H1 (cell line): ENCODE measurements around the gene SAMM50. TPM values are rescaled to one million over a fixed set of nuclear protein-coding genes. Genes with fewer than 3 reads are reported as not detected.

Experiments
- KDM5A ChIP-seq: fragments of 200-600 bp; IDR thresholded peaks from 2 replicates; pipeline ENCODE4 v1.7.1; 2012; ENCODE audit warnings: mild to moderate bottlenecking, low read length, inconsistent platforms, mixed read lengths
- USF2 ChIP-seq: IDR thresholded peaks from 2 replicates; pipeline ENCODE4 v1.6.1; 2011; ENCODE audit warnings: low read length, improper control_type of control experiment
- YY1 ChIP-seq: IDR thresholded peaks from 2 replicates; pipeline ENCODE4 v1.6.1; 2011; ENCODE audit warnings: low read depth, mild to moderate bottlenecking, low read length
- polyA plus RNA-seq, 7 experiments: library from polyadenylated mRNA; depleted of rRNA in 3 of 7; stranded (reverse) in 5 of 7; unstranded in 2 of 7; fragments of >200 nt in 5 of 7; fragments of 200-250 nt in 2 of 7; gene quantifications; 1 replicate in 5 of 7; 2 replicates in 1 of 7; 4 replicates in 1 of 7; pipeline versions ENCODE4 v1.2.1 to v1.2.3, GENCODE V29; 2011 to 2013; ENCODE audit warnings: missing spikeins in 2 of 7, mixed read lengths in 2 of 7
- total RNA-seq: library from RNA; stranded (reverse); fragmentation: NEBNext Ultra II Directional; extraction: Animal tissue kit (Norgen Biotek cat#: 25700); gene quantifications from 2 replicates; pipeline ENCODE4 v1.2.1, GENCODE V29; 2021

SAMM50 gene
- total and polyA plus RNA-seq, 2 of the 8 experiments (the other 6 are each of a cell fraction or from before 2014, with no cell fraction given): 45.4 to 70.3 TPM

- TF ChIP-seq USF2 (no peak), KDM5A (no peak), YY1 (no peak)
Measured at GRCh38 chr22:43919106-43919973, 35.9 kb upstream of the SAMM50 start (continued).
